H1 (cell line): ENCODE measurements around the gene DDX19B. TPM values are rescaled to one million over a fixed set of nuclear protein-coding genes. Genes with fewer than 3 reads are reported as not detected.

Source experiments
- CTCF ChIA-PET: fragments of 300-600 bp; sonication (Branson Sonifier 250); formaldehyde crosslinking; loops from one replicate; lab custom pipeline; 2021; ENCODE audit not compliant: partially characterized antibody; lab: Charles Lee
- POLR2A ChIA-PET: fragments of 300-600 bp; sonication (Branson Sonifier 250); formaldehyde crosslinking; loops from one replicate; lab custom pipeline; 2021; ENCODE audit warnings: inconsistent platforms; ENCODE audit not compliant: partially characterized antibody; lab: Charles Lee
- DNase-seq, 2 experiments: peaks; one replicate each; pipeline versions ENCODE4 v3.0.0 to v3.0.0-alpha.2; 2010 to 2022; ENCODE audit warnings: low spot score in 2 of 2, low read depth in 1 of 2, mixed read lengths in 1 of 2
- FAIRE-seq: peaks from 2 replicates; lab custom pipeline; 2011; peaks lifted over from hg19 to GRCh38; lab: Jason Lieb, UNC
- H2AFZ ChIP-seq: 2 replicates; pipeline ENCODE4 v1.8.1; 2012; ENCODE audit warnings: low read length, inconsistent platforms
- H2AK5ac ChIP-seq: 2 replicates; pipeline ENCODE4 v1.6.1; 2013; ENCODE audit warnings: low read depth, low read length
- H2BK120ac ChIP-seq: replicated peaks from 2 replicates; pipeline ENCODE3; 2013; ENCODE audit warnings: low read depth, low read length, inconsistent platforms
- H2BK12ac ChIP-seq: 2 replicates; pipeline ENCODE4 v1.6.1; 2013; ENCODE audit warnings: low read depth, low read length
- H2BK15ac ChIP-seq: 2 replicates; pipeline ENCODE4 v1.6.1; 2013; ENCODE audit warnings: low read length
- H2BK20ac ChIP-seq: 2 replicates; pipeline ENCODE4 v1.6.1; 2013; ENCODE audit warnings: low read length
- H2BK5ac ChIP-seq: 2 replicates; pipeline ENCODE4 v1.6.1; 2013; ENCODE audit warnings: low read depth, low read length
- H3K14ac ChIP-seq: 2 replicates; pipeline ENCODE4 v1.6.1; 2013; ENCODE audit warnings: inconsistent platforms; ENCODE audit not compliant: insufficient read length
- H3K18ac ChIP-seq: 2 replicates; pipeline ENCODE4 v1.6.1; 2013; ENCODE audit warnings: low read length; ENCODE audit errors: extremely low read depth
- H3K23ac ChIP-seq: 2 replicates; pipeline ENCODE4 v1.6.1; 2013; ENCODE audit warnings: inconsistent platforms; ENCODE audit not compliant: insufficient read length
- H3K23me2 ChIP-seq: 2 replicates; pipeline ENCODE4 v1.6.1; 2013; ENCODE audit warnings: low read depth, low read length
- H3K27ac ChIP-seq: 2 replicates; pipeline ENCODE4 v1.6.1; 2011; ENCODE audit warnings: low read depth, low read length, inconsistent platforms
- H3K27me3 ChIP-seq, 4 experiments: replicated peaks in 1 of 4; 1 replicate in 1 of 4; 2 replicates in 3 of 4; pipeline versions ENCODE4 v1.6.1 to v1.8.1; 2011 to 2013; ENCODE audit warnings: low read length in 3 of 4, mild to moderate bottlenecking in 3 of 4, inconsistent platforms in 2 of 4, mixed read lengths in 2 of 4, moderate library complexity in 1 of 4; ENCODE audit not compliant: control insufficient read depth in 3 of 4, insufficient read depth in 3 of 4; ENCODE audit errors: extremely low read depth in 1 of 4
- H3K36me3 ChIP-seq, 4 experiments: 2 replicates each; pipeline versions ENCODE4 v1.6.1 to v1.8.1; 2011 to 2013; ENCODE audit warnings: mild to moderate bottlenecking in 4 of 4, low read length in 3 of 4, moderate library complexity in 2 of 4, control low read depth in 1 of 4, inconsistent platforms in 1 of 4; ENCODE audit not compliant: insufficient read depth in 4 of 4, control insufficient read depth in 2 of 4
- H3K4ac ChIP-seq: replicated peaks from 2 replicates; pipeline ENCODE3; 2013; ENCODE audit warnings: low read length, low read depth, mixed read lengths, inconsistent platforms; ENCODE audit not compliant: insufficient read length
- H3K4me1 ChIP-seq, 4 experiments: replicated peaks in 1 of 4; 1 replicate in 1 of 4; 2 replicates in 3 of 4; pipeline versions ENCODE4 v1.6.1 to v1.8.1; 2011 to 2013; ENCODE audit warnings: low read length in 3 of 4, inconsistent platforms in 2 of 4, mixed read lengths in 1 of 4; ENCODE audit not compliant: insufficient read depth in 4 of 4, control insufficient read depth in 3 of 4
- H3K4me2 ChIP-seq, 2 experiments: 2 replicates each; pipeline versions ENCODE4 v1.6.1 to v1.8.1; 2011 to 2013; ENCODE audit warnings: low read depth in 2 of 2, low read length in 2 of 2, control low read depth in 1 of 2, inconsistent platforms in 1 of 2, mild to moderate bottlenecking in 1 of 2; ENCODE audit not compliant: insufficient read depth in 1 of 2
- H3K4me3 ChIP-seq, 4 experiments: fragments of 200-600, 300-600 bp in 1 of 4; sonication (generic), shearing (Covaris generic), sonication (Bioruptor Twin) in 1 of 4; 2 replicates each; pipeline versions ENCODE4 v1.5.1 to v1.8.1; 2011 to 2016; ENCODE audit warnings: low read length in 4 of 4, low read depth in 3 of 4, control low read depth in 2 of 4, inconsistent platforms in 2 of 4, mild to moderate bottlenecking in 2 of 4, mixed read lengths in 1 of 4, moderate library complexity in 1 of 4; ENCODE audit not compliant: insufficient read depth in 2 of 4; ENCODE audit errors: extremely low read depth in 1 of 4
- H3K56ac ChIP-seq: replicated peaks from 2 replicates; pipeline ENCODE3; 2013; ENCODE audit warnings: low read depth, mild to moderate bottlenecking, mixed read lengths, low read length, inconsistent platforms; ENCODE audit not compliant: insufficient read length
- H3K79me1 ChIP-seq: 2 replicates; pipeline ENCODE4 v1.6.1; 2013; ENCODE audit warnings: low read depth, low read length, control low read depth
- H3K79me2 ChIP-seq, 2 experiments: 2 replicates each; pipeline versions ENCODE4 v1.6.1 to v1.8.1; 2012 to 2013; ENCODE audit warnings: low read length in 2 of 2, mild to moderate bottlenecking in 2 of 2, inconsistent platforms in 1 of 2; ENCODE audit not compliant: insufficient read depth in 2 of 2, control insufficient read depth in 1 of 2
- H3K9ac ChIP-seq, 4 experiments: replicated peaks in 1 of 4; 1 replicate in 1 of 4; 2 replicates in 3 of 4; pipeline versions ENCODE4 v1.6.1 to v1.8.1; 2011 to 2013; ENCODE audit warnings: low read depth in 3 of 4, low read length in 3 of 4, control low read depth in 2 of 4, mild to moderate bottlenecking in 2 of 4, moderate library complexity in 2 of 4, inconsistent platforms in 1 of 4; ENCODE audit errors: extremely low read depth in 1 of 4
- H3K9me3 ChIP-seq, 2 experiments: 2 replicates each; pipeline versions ENCODE4 v1.6.1 to v1.8.1; 2012 to 2013; ENCODE audit warnings: mild to moderate bottlenecking in 2 of 2, moderate library complexity in 2 of 2, control low read depth in 1 of 2, inconsistent platforms in 1 of 2, low read depth in 1 of 2, low read length in 1 of 2, mixed read lengths in 1 of 2; ENCODE audit not compliant: insufficient read depth in 2 of 2
- H4K20me1 ChIP-seq, 2 experiments: replicated peaks in 1 of 2; 2 replicates each; pipeline versions ENCODE3 to v1.8.1; 2011 to 2013; ENCODE audit warnings: inconsistent platforms in 2 of 2, low read length in 2 of 2, mild to moderate bottlenecking in 1 of 2; ENCODE audit not compliant: insufficient read depth in 2 of 2, control insufficient read depth in 1 of 2
- H4K5ac ChIP-seq: 2 replicates; pipeline ENCODE4 v1.6.1; 2013; ENCODE audit warnings: low read length, low read depth, mixed read lengths, inconsistent platforms; ENCODE audit not compliant: insufficient read length
- H4K8ac ChIP-seq: 2 replicates; pipeline ENCODE4 v1.8.0; 2013; ENCODE audit warnings: mild to moderate bottlenecking, moderate library complexity, low read length, inconsistent platforms; ENCODE audit not compliant: insufficient read depth; ENCODE audit errors: extremely low read depth
- H4K91ac ChIP-seq: replicated peaks from 2 replicates; pipeline ENCODE3; 2013; ENCODE audit warnings: low read length, mixed read lengths, inconsistent platforms; ENCODE audit not compliant: insufficient read length
- CTBP2 ChIP-seq: IDR thresholded peaks from 2 replicates; pipeline ENCODE4 v1.7.0; 2011; ENCODE audit warnings: borderline replicate concordance, mild to moderate bottlenecking, moderate library complexity, mixed read lengths, low read length; ENCODE audit not compliant: insufficient read depth, insufficient read length
- RFX5 ChIP-seq: IDR thresholded peaks from 2 replicates; pipeline ENCODE4 v1.6.1; 2011; ENCODE audit warnings: low read depth, low read length, improper control_type of control experiment, borderline replicate concordance
- RXRA ChIP-seq: IDR thresholded peaks from 2 replicates; pipeline ENCODE4 v1.6.1; 2011; ENCODE audit warnings: low read depth, mild to moderate bottlenecking, low read length, moderate library complexity; ENCODE audit not compliant: insufficient read depth
- SUZ12 ChIP-seq: fragments of 200-600 bp; sonication (generic); IDR thresholded peaks from 2 replicates; pipeline ENCODE4 v1.6.1; 2012; ENCODE audit warnings: mild to moderate bottlenecking, inconsistent platforms, low read length, moderate library complexity, mixed read lengths
- TAF1 ChIP-seq: IDR thresholded peaks from 2 replicates; pipeline ENCODE4 v1.6.1; 2011; ENCODE audit warnings: mild to moderate bottlenecking, low read depth, low read length
- WGBS, 2 experiments: shearing (Covaris generic) in 1 of 2; methylation state at CpG; one replicate each; pipeline versions ENCODE4 v1.1.6 to v1.1.7; 2013 to 2015; ENCODE audit warnings: low lambda C conversion rate in 2 of 2, mixed read lengths in 2 of 2, inconsistent platforms in 1 of 2, low coverage in 1 of 2, missing lambda C conversion rate in 1 of 2; ENCODE audit not compliant: insufficient replicate concordance in 2 of 2, insufficient coverage in 1 of 2, insufficient read length in 1 of 2; ENCODE audit errors: extremely low coverage in 1 of 2, missing lambda C conversion rate in 1 of 2; 5-methylcytosine and 5-hydroxymethylcytosine counted together
- polyA plus RNA-seq, 7 experiments: library from polyadenylated mRNA; depleted of rRNA in 3 of 7; stranded (reverse) in 5 of 7; unstranded in 2 of 7; fragments of >200 nt in 5 of 7; fragments of 200-250 nt in 2 of 7; gene quantifications; 1 replicate in 5 of 7; 2 replicates in 1 of 7; 4 replicates in 1 of 7; pipeline versions ENCODE4 v1.2.1 to v1.2.3, GENCODE V29; 2011 to 2013; ENCODE audit warnings: missing spikeins in 2 of 7, mixed read lengths in 2 of 7
- total RNA-seq: library from RNA; stranded (reverse); fragmentation: NEBNext Ultra II Directional; extraction: Animal tissue kit (Norgen Biotek cat#: 25700); gene quantifications from 2 replicates; pipeline ENCODE4 v1.2.1, GENCODE V29; 2021

Gene DDX19B
- total and polyA plus RNA-seq, 2 of the 8 experiments (the other 6 are each of a cell fraction or from before 2014, with no cell fraction given): 40.5 to 42.7 TPM

DNA sequence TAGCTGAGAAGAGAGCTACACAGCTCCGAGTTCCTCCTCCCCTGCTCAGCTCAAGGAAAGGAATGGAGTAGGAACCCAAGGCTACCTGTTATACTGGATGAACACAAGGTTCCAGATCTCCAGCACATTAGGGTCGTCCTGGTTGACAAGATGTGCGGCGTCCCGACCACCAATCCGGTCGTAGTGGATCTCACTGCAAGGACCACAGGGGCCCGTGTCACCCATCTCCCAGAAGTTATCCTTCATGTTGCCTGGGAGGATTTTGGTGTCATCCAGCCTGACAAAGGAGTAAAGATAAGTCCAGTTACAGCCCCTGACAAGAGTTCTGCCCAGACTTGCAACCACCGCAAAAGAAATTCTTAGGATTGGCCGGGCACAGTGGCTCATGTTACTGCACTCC lies 27.3 kb upstream of the DDX19B start:
- no peak overlapping the region for H3K18ac ChIP-seq
- H3K36me3 ChIP-seq: peaks cover 40 to 98% (median 72%) of the 10 kb centered on the region in 4 experiments
- no peak overlapping the region for H2BK15ac ChIP-seq
- no peak overlapping the region for H3K9ac ChIP-seq
- no peaks in the 10 kb centered on the region for H3K4me1 ChIP-seq
- no peaks in the 10 kb centered on the region; the same call in 1 of the 2 replicates for H3K79me1 ChIP-seq
- no peak overlapping the region for H3K56ac ChIP-seq
- ChIA-PET CTCF (interaction anchor here (1.1 to 6.9 kb wide), 4 partner anchors 10 to 112 kb away, joined by 3 to 61 read pairs (median 6); partner anchors contain the start of gene EXOSC6), POLR2A (interaction anchor here (0.6 to 24.1 kb wide), 7 partner anchors 12 to 814 kb away, joined by 3 to 414 read pairs (median 4); partner anchors contain the start of gene AARS1)
- no peak overlapping the region for H3K4me3 ChIP-seq
- no peak overlapping the region for H3K4me2 ChIP-seq
- no peaks in the 10 kb centered on the region for H3K27me3 ChIP-seq
- FAIRE-seq (no peak), DNase-seq (no peak)
- H3K23me2 ChIP-seq: no peaks in the 10 kb centered on the region
- no peak overlapping the region; the same call in 1 of the 2 replicates for H4K8ac ChIP-seq
- peaks cover 0 to 6% of the 10 kb centered on the region in 2 experiments; a peak in 1 of 4 replicates for H3K79me2 ChIP-seq
- no peak overlapping the region for H2AFZ ChIP-seq
- no peaks in the 10 kb centered on the region for H3K9me3 ChIP-seq
- H3K14ac ChIP-seq: no peak overlapping the region
- peaks cover 1 to 5% of the 10 kb centered on the region in 2 experiments for H4K20me1 ChIP-seq
- no peak overlapping the region for H3K23ac ChIP-seq
- no peak overlapping the region for H3K27ac ChIP-seq
- H2BK20ac ChIP-seq: no peak overlapping the region
- H4K5ac ChIP-seq: no peak overlapping the region
- no peak overlapping the region for H2AK5ac ChIP-seq
- no peak overlapping the region for H2BK120ac ChIP-seq
- WGBS, 2 experiments: 89% methylated on average over 10 of the region's 10 CpGs; no CpG with 5 or more reads in 1 of the 2 experiments
- H4K91ac ChIP-seq: no peak overlapping the region
- H2BK5ac ChIP-seq: no peak overlapping the region
- H2BK12ac ChIP-seq: no peak overlapping the region
- no peak overlapping the region for H3K4ac ChIP-seq
- no peak for TF ChIP-seq TAF1
- no peak for TF ChIP-seq CTBP2
- no peak for TF ChIP-seq RFX5
- no peak for TF ChIP-seq RXRA
- TF ChIP-seq SUZ12: no peak
